HFFc6 (cell line): Measurements from ENCODE around the gene OR56B1. TPM values are rescaled to one million over a fixed set of nuclear protein-coding genes. Genes with fewer than 3 reads are reported as not detected.
"Not testable (repeated sequence)": the region's sequence is repeated elsewhere in the genome, so short reads cannot be mapped to it uniquely, and the experiment has no call there.

Experiments
- DNase-seq: peaks from one replicate; pipeline ENCODE4 v3.0.0-alpha.2; 2018
- H3K27ac Mint-ChIP-seq: 2 replicates; pipeline ENCODE4 v1.8.0; 2020; ENCODE audit warnings: mild to moderate bottlenecking, mixed read lengths
- H3K27me3 Mint-ChIP-seq: 2 replicates; pipeline ENCODE4 v1.8.0; 2021; ENCODE audit warnings: mild to moderate bottlenecking, moderate library complexity, mixed read lengths; ENCODE audit not compliant: insufficient read depth
- H3K36me3 Mint-ChIP-seq: 2 replicates; pipeline ENCODE4 v1.8.0; 2021; ENCODE audit warnings: low read depth, mixed read lengths
- H3K4me1 Mint-ChIP-seq: 2 replicates; pipeline ENCODE4 v1.8.0; 2020; ENCODE audit warnings: low read depth, mixed read lengths
- H3K4me3 Mint-ChIP-seq: 2 replicates; pipeline ENCODE4 v1.8.0; 2020; ENCODE audit warnings: mild to moderate bottlenecking, moderate library complexity, mixed read lengths
- H3K9me3 Mint-ChIP-seq: 2 replicates; pipeline ENCODE4 v1.8.0; 2020; ENCODE audit warnings: mild to moderate bottlenecking, mixed read lengths
- CTCF ChIP-seq: fragments of 200-600 bp; sonication (generic); IDR thresholded peaks from 2 replicates; pipeline ENCODE4 v1.5.0; 2021; ENCODE audit warnings: antibody characterized with exemption, mild to moderate bottlenecking
- total RNA-seq, 6 experiments: library from RNA; stranded (reverse); fragmentation: NEBNext Ultra II Directional; extraction: Animal tissue kit (Norgen Biotek cat#: 25700); gene quantifications; 2 replicates in 1 of 6; 3 replicates in 5 of 6; pipeline ENCODE4 v1.2.3, GENCODE V29; 2021

Gene OR56B1
- total RNA-seq, 6 experiments from 2014 or later, result not detected

- TF ChIP-seq CTCF, result no peak
- no peak overlapping the region for H3K4me3 Mint-ChIP-seq
- peaks cover 4% of the 10 kb centered on the region for H3K9me3 Mint-ChIP-seq
- no peak overlapping the region for H3K27ac Mint-ChIP-seq
- DNase-seq, result no peak
- H3K4me1 Mint-ChIP-seq, result no peaks in the 10 kb centered on the region
- peaks cover 12% of the 10 kb centered on the region for H3K36me3 Mint-ChIP-seq
- H3K27me3 Mint-ChIP-seq, result peaks cover 2% of the 10 kb centered on the region; the same call in 1 of the 2 replicates
Measured at GRCh38 chr11:5713695-5714094, 22.6 kb upstream of the OR56B1 start.

GRCh38 chr11:5716518-5716917 is 19.7 kb upstream of the OR56B1 start:
- DNase-seq, H3K27me3 Mint-ChIP-seq, H3K9me3 Mint-ChIP-seq, H3K4me1 Mint-ChIP-seq, H3K27ac Mint-ChIP-seq, H3K4me3 Mint-ChIP-seq, H3K36me3 Mint-ChIP-seq: not testable (repeated sequence)

DNA sequence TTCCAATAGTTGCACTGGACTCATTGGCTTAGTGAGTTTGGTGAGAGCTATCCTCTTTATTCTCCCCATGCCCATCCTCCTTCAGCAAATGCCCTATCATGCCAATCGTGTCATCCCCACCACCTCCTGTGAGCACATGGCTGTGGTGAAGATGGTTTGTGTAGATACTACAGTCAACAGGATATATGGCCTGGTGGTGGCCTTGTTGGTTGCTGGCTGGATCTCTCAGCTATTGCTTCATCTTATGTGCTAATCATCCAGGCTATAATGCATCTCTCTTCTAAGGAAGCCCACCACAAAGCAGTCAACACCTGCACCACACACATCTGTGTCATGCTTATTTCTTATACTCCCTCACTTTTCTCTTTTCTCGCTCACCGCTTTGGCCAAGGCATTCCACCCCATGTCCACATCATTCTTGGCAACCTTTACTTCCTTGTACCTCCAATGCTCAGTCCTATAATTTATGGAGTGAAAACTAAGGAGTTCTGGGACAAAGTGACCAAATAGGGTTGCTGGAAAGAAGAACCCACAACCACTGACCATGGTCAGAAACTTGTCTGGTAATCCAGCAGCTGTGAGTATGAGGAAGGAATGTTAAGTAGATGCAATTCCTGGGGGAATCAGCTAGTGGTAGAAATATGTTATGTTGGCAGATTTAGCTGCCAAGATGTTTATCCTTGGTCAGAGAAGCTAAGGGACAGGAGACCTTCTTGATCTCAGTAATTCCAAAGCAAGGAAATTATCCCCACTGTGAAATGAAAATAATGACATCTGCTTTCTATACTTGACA is 16.3 kb upstream of the OR56B1 start:
- H3K9me3 Mint-ChIP-seq, result peaks cover 4% of the 10 kb centered on the region
- H3K36me3 Mint-ChIP-seq, result no peaks in the 10 kb centered on the region
- TF ChIP-seq CTCF, result no peak
- no peak for DNase-seq
- no peak overlapping the region for H3K4me3 Mint-ChIP-seq
- peaks cover 9% of the 10 kb centered on the region for H3K27me3 Mint-ChIP-seq
- H3K27ac Mint-ChIP-seq, result no peak overlapping the region
- no peaks in the 10 kb centered on the region for H3K4me1 Mint-ChIP-seq

DNA sequence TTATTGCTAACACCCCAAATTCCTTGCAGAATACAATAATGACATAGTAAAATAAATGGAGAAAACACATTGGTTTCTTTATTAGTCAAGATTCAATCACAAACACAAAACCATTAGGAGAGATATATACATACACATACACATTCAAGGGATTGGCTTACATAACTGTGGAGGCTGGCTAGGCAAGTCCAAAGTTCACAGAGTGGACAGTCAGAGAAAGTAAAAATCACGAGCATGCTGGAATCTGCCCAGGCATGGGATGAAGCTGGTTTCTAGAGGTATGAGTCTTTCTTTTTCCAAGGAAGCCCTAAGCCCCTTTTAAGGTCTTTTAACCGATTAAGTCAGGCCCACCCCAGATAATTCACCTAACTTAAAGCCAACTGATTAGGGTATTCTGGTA is 13.6 kb upstream of the OR56B1 start:
- DNase-seq, result no peak
- H3K4me3 Mint-ChIP-seq, result no peak overlapping the region
- H3K27me3 Mint-ChIP-seq, result peaks cover 11% of the 10 kb centered on the region
- no peak for TF ChIP-seq CTCF
- H3K36me3 Mint-ChIP-seq, result no peaks in the 10 kb centered on the region
- H3K9me3 Mint-ChIP-seq, result no peaks in the 10 kb centered on the region
- H3K27ac Mint-ChIP-seq, result no peak overlapping the region
- H3K4me1 Mint-ChIP-seq, result no peaks in the 10 kb centered on the region

DNA sequence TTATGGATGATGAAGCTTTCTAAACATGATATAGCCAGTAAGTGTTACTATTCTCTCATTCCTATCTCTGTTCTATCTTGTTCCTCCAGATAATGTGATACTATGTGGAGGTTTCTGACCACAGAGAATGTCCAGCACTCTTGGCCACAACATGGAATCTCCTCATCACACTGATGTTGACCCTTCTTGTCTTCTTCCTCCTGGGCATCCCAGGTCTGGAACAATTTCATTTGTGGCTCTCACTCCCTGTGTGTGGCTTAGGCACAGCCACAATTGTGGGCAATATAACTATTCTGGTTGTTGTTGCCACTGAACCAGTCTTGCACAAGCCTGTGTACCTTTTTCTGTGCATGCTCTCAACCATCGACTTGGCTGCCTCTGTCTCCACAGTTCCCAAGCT is 9.9 kb upstream of the OR56B1 start:
- no peak for TF ChIP-seq CTCF
- DNase-seq, result no peak
- H3K27ac Mint-ChIP-seq, result no peak overlapping the region
- peaks cover 17% of the 10 kb centered on the region; the same call in 1 of the 2 replicates for H3K27me3 Mint-ChIP-seq
- no peaks in the 10 kb centered on the region for H3K36me3 Mint-ChIP-seq
- H3K4me3 Mint-ChIP-seq, result no peak overlapping the region
- H3K9me3 Mint-ChIP-seq, result no peaks in the 10 kb centered on the region
- H3K4me1 Mint-ChIP-seq, result no peaks in the 10 kb centered on the region

- Mint-ChIP-seq H3K27ac (no peak overlapping the region), H3K9me3 (no peaks in the 10 kb centered on the region), H3K4me3 (no peak overlapping the region), H3K27me3 (peaks cover 15% of the 10 kb centered on the region; the same call in 1 of the 2 replicates), H3K36me3 (no peaks in the 10 kb centered on the region), H3K4me1 (no peaks in the 10 kb centered on the region)
- no peak for DNase-seq
- TF ChIP-seq CTCF, result no peak
Measured at GRCh38 chr11:5727691-5728090, 8.6 kb upstream of the OR56B1 start.
